Glutamatergic neuron (in vitro differentiated cells): ENCODE results near the gene SKIC2. TPM values are rescaled to one million over a fixed set of nuclear protein-coding genes. Genes with fewer than 3 reads are reported as not detected.
"Not testable (repeated sequence)": the region's sequence is repeated elsewhere in the genome, so short reads cannot be mapped to it uniquely, and the experiment has no call there.

Experiments
- DNase-seq: peaks from one replicate; pipeline ENCODE4 v3.0.0; 2022
- H3K27ac Mint-ChIP-seq: one replicate; pipeline ENCODE4 v1.8.0; 2020; ENCODE audit warnings: mild to moderate bottlenecking, mixed read lengths, inconsistent platforms; ENCODE audit not compliant: unreplicated experiment
- H3K27me3 Mint-ChIP-seq: one replicate; pipeline ENCODE4 v1.8.0; 2020; ENCODE audit warnings: mild to moderate bottlenecking, moderate library complexity, mixed read lengths, inconsistent platforms; ENCODE audit not compliant: unreplicated experiment
- H3K36me3 Mint-ChIP-seq: one replicate; pipeline ENCODE4 v1.8.0; 2020; ENCODE audit warnings: mild to moderate bottlenecking, mixed read lengths, inconsistent platforms; ENCODE audit not compliant: unreplicated experiment
- H3K4me1 Mint-ChIP-seq: one replicate; pipeline ENCODE4 v1.8.0; 2020; ENCODE audit warnings: mild to moderate bottlenecking, low read depth, mixed read lengths, inconsistent platforms; ENCODE audit not compliant: unreplicated experiment
- H3K4me3 Mint-ChIP-seq: one replicate; pipeline ENCODE4 v1.8.0; 2020; ENCODE audit warnings: mild to moderate bottlenecking, mixed read lengths, inconsistent platforms; ENCODE audit not compliant: unreplicated experiment
- H3K9me3 Mint-ChIP-seq: one replicate; pipeline ENCODE4 v1.8.0; 2020; ENCODE audit warnings: mild to moderate bottlenecking, moderate library complexity, mixed read lengths, inconsistent platforms; ENCODE audit not compliant: unreplicated experiment
- total RNA-seq: library from RNA; stranded (reverse); fragmentation: NEBNext Ultra II Directional; extraction: Animal tissue kit (Norgen Biotek cat#: 25700); gene quantifications from one replicate; pipeline ENCODE4 v1.2.1, GENCODE V29; 2021; ENCODE audit not compliant: unreplicated experiment

Gene SKIC2
- total RNA-seq, 1 donor from 2014 or later, result 109 TPM

DNA sequence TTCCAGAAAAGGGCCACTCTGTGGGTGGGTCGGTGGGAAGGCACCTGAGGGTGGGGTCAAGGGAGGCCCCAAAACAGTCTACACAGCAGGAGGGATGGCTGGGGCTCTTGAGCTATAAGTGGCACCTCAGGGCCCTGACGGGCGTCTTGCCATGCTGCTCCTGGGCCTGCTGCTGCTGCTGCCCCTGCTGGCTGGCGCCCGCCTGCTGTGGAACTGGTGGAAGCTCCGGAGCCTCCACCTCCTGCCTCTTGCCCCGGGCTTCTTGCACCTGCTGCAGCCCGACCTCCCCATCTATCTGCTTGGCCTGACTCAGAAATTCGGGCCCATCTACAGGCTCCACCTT, 46.5 kb downstream of the SKIC2 start:
- not testable (repeated sequence) for H3K36me3 Mint-ChIP-seq, H3K27me3 Mint-ChIP-seq, H3K4me3 Mint-ChIP-seq, DNase-seq, H3K27ac Mint-ChIP-seq, H3K4me1 Mint-ChIP-seq, H3K9me3 Mint-ChIP-seq

DNA sequence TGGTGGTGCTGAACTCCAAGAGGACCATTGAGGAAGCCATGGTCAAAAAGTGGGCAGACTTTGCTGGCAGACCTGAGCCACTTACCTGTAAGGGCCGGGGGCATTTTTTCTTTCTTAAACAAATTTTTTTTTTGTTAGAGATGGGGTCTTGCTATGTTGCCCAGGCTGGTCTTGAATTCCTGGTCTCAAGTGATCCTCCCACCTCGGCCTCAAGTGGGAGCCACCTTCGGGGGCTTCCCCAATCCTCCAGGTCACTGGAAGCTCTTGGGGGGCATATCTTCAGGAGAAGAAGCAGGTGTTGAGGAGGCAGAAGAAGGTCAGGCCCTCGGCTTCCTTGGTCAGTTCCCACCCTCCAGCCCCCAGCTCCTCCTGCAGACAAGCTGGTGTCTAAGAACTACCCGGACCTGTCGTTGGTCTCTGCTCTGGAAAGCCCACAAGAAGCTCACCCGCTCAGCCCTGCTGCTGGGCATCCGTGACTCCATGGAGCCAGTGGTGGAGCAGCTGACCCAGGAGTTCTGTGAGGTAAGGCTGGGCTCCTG, 47.1 kb downstream of the SKIC2 start:
- not testable (repeated sequence) for H3K9me3 Mint-ChIP-seq, H3K4me3 Mint-ChIP-seq, DNase-seq, H3K4me1 Mint-ChIP-seq, H3K36me3 Mint-ChIP-seq, H3K27ac Mint-ChIP-seq, H3K27me3 Mint-ChIP-seq

DNA sequence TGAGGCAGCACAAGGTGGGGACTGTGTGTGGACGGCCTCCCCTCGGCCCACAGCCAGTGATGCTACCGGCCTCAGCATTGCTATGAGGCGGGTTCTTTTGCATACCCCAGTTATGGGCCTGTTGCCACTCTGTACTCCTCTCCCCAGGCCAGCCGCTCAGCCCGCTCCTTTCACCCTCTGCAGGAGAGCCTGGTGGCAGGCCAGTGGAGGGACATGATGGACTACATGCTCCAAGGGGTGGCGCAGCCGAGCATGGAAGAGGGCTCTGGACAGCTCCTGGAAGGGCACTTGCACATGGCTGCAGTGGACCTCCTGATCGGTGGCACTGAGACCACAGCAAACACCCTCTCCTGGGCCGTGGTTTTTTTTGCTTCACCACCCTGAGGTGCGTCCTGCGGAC, 48.1 kb downstream of the SKIC2 start:
- H3K4me3 Mint-ChIP-seq, H3K4me1 Mint-ChIP-seq, H3K9me3 Mint-ChIP-seq, DNase-seq, H3K27ac Mint-ChIP-seq, H3K36me3 Mint-ChIP-seq, H3K27me3 Mint-ChIP-seq: not testable (repeated sequence)

DNA sequence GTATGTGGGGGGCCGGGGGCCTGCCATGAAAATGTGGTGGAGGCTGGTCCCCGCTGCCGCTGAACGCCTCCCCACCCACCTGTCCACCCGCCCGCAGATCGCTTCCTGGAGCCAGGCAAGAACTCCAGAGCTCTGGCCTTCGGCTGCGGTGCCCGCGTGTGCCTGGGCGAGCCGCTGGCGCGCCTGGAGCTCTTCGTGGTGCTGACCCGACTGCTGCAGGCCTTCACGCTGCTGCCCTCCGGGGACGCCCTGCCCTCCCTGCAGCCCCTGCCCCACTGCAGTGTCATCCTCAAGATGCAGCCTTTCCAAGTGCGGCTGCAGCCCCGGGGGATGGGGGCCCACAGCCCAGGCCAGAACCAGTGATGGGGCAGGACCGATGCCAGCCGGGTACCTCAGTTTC, 49.1 kb downstream of the SKIC2 start:
- not testable (repeated sequence) for H3K27me3 Mint-ChIP-seq, DNase-seq, H3K36me3 Mint-ChIP-seq, H3K4me3 Mint-ChIP-seq, H3K4me1 Mint-ChIP-seq, H3K9me3 Mint-ChIP-seq, H3K27ac Mint-ChIP-seq

DNA sequence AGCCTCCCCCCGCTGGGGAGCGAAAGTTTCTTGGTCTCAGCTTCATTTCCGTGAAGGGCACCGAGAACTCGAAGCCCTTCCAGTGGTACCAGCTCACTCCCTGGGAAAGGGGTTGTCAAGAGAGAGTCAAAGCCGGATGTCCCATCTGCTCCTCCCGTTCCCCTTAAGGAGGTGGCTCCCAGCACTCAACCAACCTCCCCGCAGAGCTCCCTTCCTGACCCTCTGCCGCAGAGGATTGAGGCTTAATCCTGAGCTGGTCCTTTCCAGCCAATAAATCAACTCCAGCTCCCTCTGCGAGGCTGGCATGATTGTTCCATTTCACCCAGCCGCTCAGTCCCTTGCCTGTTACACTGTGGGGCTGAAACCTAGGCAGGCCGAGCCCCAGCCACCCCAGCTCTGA, 49.6 kb downstream of the SKIC2 start:
- H3K36me3 Mint-ChIP-seq, H3K4me1 Mint-ChIP-seq, H3K4me3 Mint-ChIP-seq, H3K27ac Mint-ChIP-seq, DNase-seq, H3K27me3 Mint-ChIP-seq, H3K9me3 Mint-ChIP-seq: not testable (repeated sequence)

DNA sequence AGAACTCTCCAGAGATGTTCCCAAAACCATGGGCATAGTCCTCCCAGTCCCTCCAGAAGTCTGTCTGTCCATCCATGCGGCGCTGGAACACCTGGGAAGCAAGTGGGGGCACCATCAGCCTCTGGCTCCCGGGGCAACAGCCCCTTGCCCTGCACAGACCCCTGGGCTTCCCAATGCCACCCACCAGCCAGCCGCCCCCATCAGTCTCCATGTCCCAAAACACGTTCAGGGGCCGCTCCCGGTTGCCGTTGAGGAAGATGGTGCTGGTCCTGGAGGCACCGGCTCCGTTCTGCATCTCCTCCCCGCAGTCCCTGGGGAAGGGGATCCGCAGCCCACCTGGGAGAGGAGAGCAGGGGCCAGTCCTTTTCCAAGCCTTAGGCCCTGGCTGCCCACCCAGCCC, 50.6 kb downstream of the SKIC2 start:
- DNase-seq, H3K4me1 Mint-ChIP-seq, H3K36me3 Mint-ChIP-seq, H3K27ac Mint-ChIP-seq, H3K27me3 Mint-ChIP-seq, H3K9me3 Mint-ChIP-seq, H3K4me3 Mint-ChIP-seq: not testable (repeated sequence)

DNA sequence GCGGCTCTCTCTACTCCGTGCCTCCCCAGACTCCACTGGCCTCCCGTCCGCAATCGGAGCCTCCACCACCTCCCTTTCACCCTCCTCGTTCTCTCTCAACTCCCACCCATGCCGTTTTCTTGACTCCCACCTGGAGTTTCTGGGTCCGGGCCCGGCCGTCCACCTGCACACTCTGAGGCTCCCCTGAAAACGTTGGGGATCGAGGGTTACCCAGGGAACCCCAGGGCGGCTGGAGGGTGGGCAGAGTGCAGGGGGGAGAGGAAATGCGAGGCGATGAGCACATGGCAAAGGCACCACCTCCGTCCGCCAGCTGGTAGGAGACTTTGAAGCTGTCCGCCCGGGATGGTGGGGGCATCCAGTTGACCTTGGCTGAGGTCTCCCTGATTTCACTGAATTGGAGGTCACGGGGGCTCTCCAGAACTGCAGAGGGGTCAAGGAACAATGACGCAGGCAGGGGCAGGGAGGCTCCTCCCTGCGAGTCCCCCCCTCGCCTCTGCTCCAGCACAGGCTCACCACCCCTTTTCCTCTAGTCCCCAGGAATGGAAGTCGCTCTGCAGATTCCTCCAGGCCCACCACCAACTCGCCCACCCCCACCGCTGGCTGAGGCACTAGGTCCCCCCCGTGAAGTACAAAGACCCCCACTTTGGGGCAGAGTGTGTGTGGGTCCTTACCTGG, 52.0 kb downstream of the SKIC2 start:
- not testable (repeated sequence) for H3K4me1 Mint-ChIP-seq, H3K4me3 Mint-ChIP-seq, H3K9me3 Mint-ChIP-seq, H3K27me3 Mint-ChIP-seq, H3K27ac Mint-ChIP-seq, DNase-seq, H3K36me3 Mint-ChIP-seq

DNA sequence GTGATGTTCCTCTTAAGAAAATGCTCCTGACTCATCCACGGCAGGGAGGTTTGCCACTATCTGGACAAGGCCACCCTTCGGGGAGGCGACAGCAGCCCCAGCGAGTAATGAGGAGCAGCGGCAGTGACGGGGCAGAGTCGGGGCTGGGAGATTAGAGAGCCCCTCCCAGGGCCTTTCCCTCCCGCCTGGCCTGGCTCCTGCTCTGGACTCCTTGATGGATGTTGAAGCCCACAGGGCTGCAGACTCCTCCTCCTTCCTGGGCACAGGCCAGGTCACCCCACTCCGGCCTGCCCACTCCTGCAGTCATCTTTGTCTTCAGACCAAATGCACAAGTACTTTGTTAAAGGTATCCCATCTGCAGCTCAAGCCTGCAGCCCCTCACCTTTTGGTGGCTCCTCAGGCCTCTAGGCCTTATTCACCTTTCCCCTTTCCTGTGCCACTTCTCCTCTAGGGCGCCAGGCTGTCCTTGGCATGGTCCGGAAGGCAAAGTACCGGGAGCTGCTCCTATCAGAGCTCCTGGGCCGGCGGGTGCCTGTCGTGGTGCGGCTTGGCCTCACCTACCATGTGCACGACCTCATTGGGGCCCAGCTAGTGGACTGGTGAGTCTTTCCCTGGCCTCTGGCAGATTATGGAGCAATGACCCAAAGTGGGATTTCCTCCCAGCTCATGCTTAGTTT, 54.1 kb downstream of the SKIC2 start:
- not testable (repeated sequence) for DNase-seq, H3K27ac Mint-ChIP-seq

DNA sequence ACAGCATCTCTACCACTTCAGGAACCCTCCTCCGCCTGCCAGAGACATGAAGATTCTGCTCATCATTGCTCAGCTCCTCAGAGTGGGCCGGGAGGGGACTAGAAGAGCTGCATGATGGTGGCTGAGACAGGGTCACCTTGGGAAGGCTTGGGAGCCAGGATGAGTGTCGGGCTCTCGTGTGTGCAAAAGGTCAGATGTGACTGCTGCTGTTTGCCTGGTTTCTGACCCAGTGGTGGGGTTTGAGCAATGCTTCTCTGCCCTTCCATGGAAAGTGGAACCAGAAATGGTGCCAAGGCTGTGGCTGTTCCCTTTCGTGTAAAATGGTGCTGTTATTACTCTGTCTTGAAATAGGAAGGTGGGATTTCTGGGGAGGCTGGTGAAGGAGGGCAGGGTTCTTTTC, 54.8 kb downstream of the SKIC2 start:
- not testable (repeated sequence) for H3K9me3 Mint-ChIP-seq, H3K36me3 Mint-ChIP-seq, DNase-seq, H3K4me1 Mint-ChIP-seq, H3K27me3 Mint-ChIP-seq, H3K4me3 Mint-ChIP-seq, H3K27ac Mint-ChIP-seq

More for the DNA sequence above, 54.1 kb downstream of the SKIC2 start:
- H3K4me1 Mint-ChIP-seq, H3K36me3 Mint-ChIP-seq, H3K9me3 Mint-ChIP-seq, H3K27me3 Mint-ChIP-seq, H3K4me3 Mint-ChIP-seq: not testable (repeated sequence)

DNA sequence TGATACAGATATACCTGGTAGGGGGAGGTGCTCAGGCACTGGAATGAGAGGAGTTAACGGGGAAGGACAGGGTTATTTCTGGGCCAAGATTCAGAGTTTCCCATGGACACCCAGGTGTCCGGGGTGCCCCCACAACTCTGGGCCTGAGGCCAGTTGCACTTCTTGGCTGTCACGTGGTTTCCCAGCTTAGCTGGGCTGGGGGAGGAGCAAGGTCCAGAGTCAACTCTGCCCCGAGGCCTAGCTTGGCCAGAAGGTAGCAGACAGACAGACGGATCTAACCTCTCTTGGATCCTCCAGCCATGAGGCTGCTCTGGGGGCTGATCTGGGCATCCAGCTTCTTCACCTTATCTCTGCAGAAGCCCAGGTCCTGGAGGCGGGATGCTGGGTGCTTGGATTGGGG, 55.6 kb downstream of the SKIC2 start, which contains the start of gene C4B:
TSS of gene C4B (plus strand) at position 249 of the 400 bp plus-strand sequence. CDS start at position 300, 51 bp downstream.
- H3K36me3 Mint-ChIP-seq, H3K27me3 Mint-ChIP-seq, H3K4me3 Mint-ChIP-seq, H3K4me1 Mint-ChIP-seq, H3K27ac Mint-ChIP-seq, DNase-seq, H3K9me3 Mint-ChIP-seq: not testable (repeated sequence)
